SK-N-MC (cell line): ENCODE data around the gene PPARG.

ENCODE experiments used
- EZH2 ChIP-seq: fragments of 200-600 bp; sonication (generic); IDR thresholded peaks from one replicate; pipeline ENCODE4 v1.6.1; 2017; ENCODE audit warnings: antibody characterized with exemption
- POLR2AphosphoS5 ChIP-seq: IDR thresholded peaks from 2 replicates; pipeline ENCODE4 v1.6.1; 2012; ENCODE audit warnings: mild to moderate bottlenecking, low read depth, low read length, borderline replicate concordance

DNA sequence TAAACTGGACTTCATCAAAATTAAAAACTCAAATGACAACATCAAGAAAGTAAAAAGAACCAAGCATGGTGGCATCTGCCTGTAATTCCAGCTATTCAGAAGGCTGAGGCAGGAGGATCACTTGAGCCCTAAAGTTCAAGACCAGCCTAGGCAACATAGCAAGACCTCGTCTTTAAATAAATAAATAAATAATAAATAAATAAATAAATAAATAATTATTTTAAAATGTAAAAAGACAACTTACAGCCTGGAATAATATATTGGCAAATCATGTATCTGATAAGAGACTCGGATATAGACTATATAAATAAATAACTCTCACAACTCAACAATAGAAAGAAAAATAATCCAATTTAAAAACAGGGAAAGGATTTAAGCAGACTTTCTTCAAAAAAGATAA is 4.3 kb upstream of the PPARG start:
- no peak for TF ChIP-seq EZH2
- no peak for TF ChIP-seq POLR2AphosphoS5
